ENCODE data around the gene HYI.

HYI gene

GRCh38 chr1:43444151-43444828 lies 9.4 kb downstream of the HYI start:
- no peak for DNase-seq

- no peak for DNase-seq
Measured at GRCh38 chr1:43443197-43443946, 10.4 kb downstream of the HYI start.

GRCh38 chr1:43442756-43443155 lies 11.0 kb downstream of the HYI start:
- DNase-seq = no peak

- DNase-seq = no peak
Measured at GRCh38 chr1:43441894-43442637, 11.7 kb downstream of the HYI start.

- DNase-seq = no peak
Measured at GRCh38 chr1:43441166-43441893, 12.4 kb downstream of the HYI start.

- no peak for DNase-seq
Measured at GRCh38 chr1:43440358-43440757, 13.4 kb downstream of the HYI start.

GRCh38 chr1:43439781-43440180 lies 13.9 kb downstream of the HYI start:
- DNase-seq = no peak

- DNase-seq = no peak
Measured at GRCh38 chr1:43438953-43439581, 14.7 kb downstream of the HYI start.

GRCh38 chr1:43438576-43438952 lies 15.2 kb downstream of the HYI start:
- no peak for DNase-seq

- no peak for DNase-seq
Measured at GRCh38 chr1:43438006-43438405, 15.7 kb downstream of the HYI start.

GRCh38 chr1:43437031-43437973 lies 16.4 kb downstream of the HYI start:
- no peak for DNase-seq

- no peak for DNase-seq
Measured at GRCh38 chr1:43436371-43436770, 17.4 kb downstream of the HYI start.

GRCh38 chr1:43435146-43436145 lies 18.3 kb downstream of the HYI start:
- DNase-seq = no peak

GRCh38 chr1:43434256-43434655 lies 19.5 kb downstream of the HYI start:
- no peak for DNase-seq

- DNase-seq = no peak
Measured at GRCh38 chr1:43432907-43433306, 20.8 kb downstream of the HYI start.

- DNase-seq = no peak
Measured at GRCh38 chr1:43432171-43432860, 21.4 kb downstream of the HYI start.

- no peak for DNase-seq
Measured at GRCh38 chr1:43431676-43432075, 22.1 kb downstream of the HYI start.

- DNase-seq = no peak
Measured at GRCh38 chr1:43430831-43431230, 22.9 kb downstream of the HYI start.

GRCh38 chr1:43427941-43428340 lies 25.8 kb downstream of the HYI start:
- no peak for DNase-seq

GRCh38 chr1:43427524-43427923 lies 26.2 kb downstream of the HYI start:
- no peak for DNase-seq

Data from CD4-positive, alpha-beta T cell treated with Interferon alpha-2 for 1 hour (primary cell).